Rectal smooth muscle tissue (tissue), 1 donor: ENCODE measurements around the gene GNAI1.

ENCODE experiments used
- H3K27ac ChIP-seq: one replicate; pipeline ENCODE4 v1.7.0; 2013; ENCODE audit warnings: low read depth, low read length, inconsistent platforms
- H3K27me3 ChIP-seq: one replicate; pipeline ENCODE4 v1.7.0; 2013; ENCODE audit warnings: low read length; ENCODE audit not compliant: control insufficient read depth, insufficient read depth
- H3K36me3 ChIP-seq: one replicate; pipeline ENCODE4 v1.7.0; 2013; ENCODE audit warnings: low read length; ENCODE audit not compliant: control insufficient read depth, insufficient read depth
- H3K4me1 ChIP-seq: one replicate; pipeline ENCODE4 v1.7.0; 2013; ENCODE audit warnings: low read length; ENCODE audit not compliant: control insufficient read depth, insufficient read depth
- H3K4me3 ChIP-seq: one replicate; pipeline ENCODE4 v1.7.0; 2013; ENCODE audit warnings: low read length
- H3K9ac ChIP-seq: one replicate; pipeline ENCODE4 v1.7.0; 2013; ENCODE audit warnings: low read length

The GNAI1 gene

GRCh38 chr7:80232979-80233724, 98.5 kb downstream of the GNAI1 start:
- H3K27me3 ChIP-seq: no peaks in the 10 kb centered on the region
- H3K36me3 ChIP-seq: no peaks in the 10 kb centered on the region
- no peak overlapping the region for H3K27ac ChIP-seq
- H3K4me1 ChIP-seq: no peaks in the 10 kb centered on the region
- H3K4me3 ChIP-seq: no peak overlapping the region
- H3K9ac ChIP-seq: no peak overlapping the region

DNA sequence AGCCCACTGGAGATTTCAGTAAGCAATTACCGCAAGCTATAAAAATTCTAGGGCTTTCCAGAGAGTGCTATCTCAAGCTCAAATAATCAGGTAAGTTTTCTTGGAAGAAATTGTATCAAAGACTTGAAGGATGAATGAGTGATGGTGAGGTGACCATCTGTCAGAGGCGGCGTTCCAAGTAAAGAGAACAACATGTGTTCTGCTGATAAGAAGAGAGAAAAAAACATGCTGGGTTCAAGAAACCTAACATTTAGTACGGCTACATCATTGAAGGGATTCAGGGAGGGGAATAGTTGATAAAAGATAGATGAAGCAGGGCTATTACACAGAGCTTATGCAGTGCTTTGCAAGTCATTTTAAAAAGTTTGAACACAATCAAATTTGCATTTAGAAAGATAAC, 100.7 kb downstream of the GNAI1 start:
- H3K9ac ChIP-seq: no peak overlapping the region
- no peaks in the 10 kb centered on the region for H3K27me3 ChIP-seq
- H3K27ac ChIP-seq: no peak overlapping the region
- H3K4me1 ChIP-seq: no peaks in the 10 kb centered on the region
- no peak overlapping the region for H3K4me3 ChIP-seq
- no peaks in the 10 kb centered on the region for H3K36me3 ChIP-seq

GRCh38 chr7:80236681-80237080, 102.0 kb downstream of the GNAI1 start:
- Histone ChIP-seq H3K27me3 (no peaks in the 10 kb centered on the region), H3K27ac (no peak overlapping the region), H3K36me3 (no peaks in the 10 kb centered on the region), H3K4me1 (no peaks in the 10 kb centered on the region), H3K4me3 (no peak overlapping the region), H3K9ac (no peak overlapping the region)

DNA sequence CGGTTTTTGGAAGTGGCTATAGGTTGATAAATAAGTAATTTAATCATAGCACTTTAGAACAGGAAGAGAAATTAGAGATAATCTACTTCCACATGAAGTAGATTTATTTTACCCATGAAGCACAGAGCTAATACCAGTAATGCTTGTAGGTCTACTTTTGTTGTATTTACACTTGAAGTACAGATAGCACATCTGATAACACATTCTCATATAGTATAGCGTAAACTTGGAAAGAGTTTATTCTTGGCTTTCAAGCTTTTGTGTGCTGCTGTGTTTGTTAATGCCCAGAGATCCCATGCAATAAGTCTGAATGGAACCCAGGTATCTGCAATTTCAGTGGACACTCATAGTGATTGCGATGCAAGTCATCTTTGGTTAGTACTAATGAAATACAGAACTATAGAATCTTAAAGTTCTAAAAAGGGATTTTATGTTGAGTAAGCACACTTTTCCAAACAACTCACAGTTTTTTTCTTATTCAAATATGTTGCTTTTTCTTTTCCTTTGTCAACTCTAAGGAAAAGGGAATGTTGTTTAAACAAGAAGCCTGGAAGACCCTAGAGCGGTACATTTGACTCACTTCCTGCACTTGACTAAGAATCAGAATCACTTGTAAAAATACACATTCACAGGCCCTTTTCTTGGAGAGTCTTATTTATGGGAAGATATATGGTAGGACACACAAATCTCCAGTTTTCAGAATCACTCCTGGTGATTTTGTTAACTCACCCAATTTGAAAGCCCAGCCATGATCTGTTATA, 105.8 kb downstream of the GNAI1 start:
- no peak overlapping the region for H3K27ac ChIP-seq
- H3K9ac ChIP-seq: no peak overlapping the region
- no peaks in the 10 kb centered on the region for H3K36me3 ChIP-seq
- H3K4me3 ChIP-seq: no peak overlapping the region
- no peaks in the 10 kb centered on the region for H3K4me1 ChIP-seq
- no peaks in the 10 kb centered on the region for H3K27me3 ChIP-seq

- Histone ChIP-seq H3K4me1 (no peaks in the 10 kb centered on the region), H3K27ac (no peak overlapping the region), H3K27me3 (no peaks in the 10 kb centered on the region), H3K9ac (no peak overlapping the region), H3K36me3 (no peaks in the 10 kb centered on the region), H3K4me3 (no peak overlapping the region)
These were observed 107.0 kb downstream of the GNAI1 start for GRCh38 chr7:80241671-80242070.

DNA sequence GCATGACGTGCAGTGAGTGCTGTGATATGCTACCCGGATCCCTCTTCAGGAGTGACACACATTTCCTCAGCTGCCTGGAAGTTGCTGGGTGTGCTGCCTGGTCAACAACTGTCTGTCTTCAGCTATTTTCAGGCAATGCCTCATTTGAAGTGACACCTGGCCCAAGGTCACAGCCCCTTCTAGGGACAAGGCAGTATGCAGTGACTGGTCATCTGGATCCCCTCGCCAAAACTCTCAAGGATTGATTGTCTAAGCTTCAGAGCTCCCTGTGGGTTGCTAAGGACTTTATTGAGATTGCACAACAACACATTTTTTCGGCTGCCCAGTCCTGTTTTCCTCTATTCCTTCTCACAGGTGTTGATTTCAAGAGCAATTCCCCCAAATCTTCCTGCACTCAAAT, 108.8 kb downstream of the GNAI1 start:
- no peaks in the 10 kb centered on the region for H3K36me3 ChIP-seq
- H3K27me3 ChIP-seq: no peaks in the 10 kb centered on the region
- no peaks in the 10 kb centered on the region for H3K4me1 ChIP-seq
- no peak overlapping the region for H3K4me3 ChIP-seq
- H3K9ac ChIP-seq: no peak overlapping the region
- no peak overlapping the region for H3K27ac ChIP-seq

- H3K4me1 ChIP-seq: no peaks in the 10 kb centered on the region
- H3K9ac ChIP-seq: no peak overlapping the region
- no peak overlapping the region for H3K27ac ChIP-seq
- no peaks in the 10 kb centered on the region for H3K36me3 ChIP-seq
- no peaks in the 10 kb centered on the region for H3K27me3 ChIP-seq
- no peak overlapping the region for H3K4me3 ChIP-seq
These were observed 109.7 kb downstream of the GNAI1 start for GRCh38 chr7:80244206-80244916.

- Histone ChIP-seq H3K27me3 (no peaks in the 10 kb centered on the region), H3K4me1 (no peaks in the 10 kb centered on the region), H3K27ac (no peak overlapping the region), H3K9ac (no peak overlapping the region), H3K36me3 (no peaks in the 10 kb centered on the region), H3K4me3 (no peak overlapping the region)
These were observed 112.5 kb downstream of the GNAI1 start for GRCh38 chr7:80247144-80247543.

- no peak overlapping the region for H3K27ac ChIP-seq
- H3K36me3 ChIP-seq: no peaks in the 10 kb centered on the region
- H3K4me1 ChIP-seq: no peaks in the 10 kb centered on the region
- H3K27me3 ChIP-seq: no peaks in the 10 kb centered on the region
- no peak overlapping the region for H3K9ac ChIP-seq
- no peak overlapping the region for H3K4me3 ChIP-seq
These were observed 113.3 kb downstream of the GNAI1 start for GRCh38 chr7:80247891-80248290.

DNA sequence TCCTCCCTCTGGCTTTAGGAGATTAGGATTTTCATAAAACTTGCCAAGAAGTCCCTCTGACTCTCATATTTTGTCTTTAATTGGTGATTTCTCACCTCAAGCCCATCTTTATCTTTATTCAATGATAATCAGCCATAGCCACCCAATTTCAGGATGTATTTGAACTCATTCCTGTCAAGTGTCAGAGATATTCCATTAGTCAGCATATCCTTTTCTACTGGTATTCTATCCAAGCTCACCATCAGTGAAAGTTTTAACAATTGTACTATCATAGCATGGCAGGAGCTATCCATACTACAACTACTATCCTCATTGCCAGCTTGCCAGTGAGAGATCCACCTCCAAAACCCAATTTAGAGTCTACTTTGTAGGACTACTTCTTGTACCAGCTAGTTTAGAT, 114.6 kb downstream of the GNAI1 start:
- no peak overlapping the region for H3K9ac ChIP-seq
- H3K27me3 ChIP-seq: no peaks in the 10 kb centered on the region
- no peaks in the 10 kb centered on the region for H3K4me1 ChIP-seq
- H3K27ac ChIP-seq: no peak overlapping the region
- no peaks in the 10 kb centered on the region for H3K36me3 ChIP-seq
- no peak overlapping the region for H3K4me3 ChIP-seq

DNA sequence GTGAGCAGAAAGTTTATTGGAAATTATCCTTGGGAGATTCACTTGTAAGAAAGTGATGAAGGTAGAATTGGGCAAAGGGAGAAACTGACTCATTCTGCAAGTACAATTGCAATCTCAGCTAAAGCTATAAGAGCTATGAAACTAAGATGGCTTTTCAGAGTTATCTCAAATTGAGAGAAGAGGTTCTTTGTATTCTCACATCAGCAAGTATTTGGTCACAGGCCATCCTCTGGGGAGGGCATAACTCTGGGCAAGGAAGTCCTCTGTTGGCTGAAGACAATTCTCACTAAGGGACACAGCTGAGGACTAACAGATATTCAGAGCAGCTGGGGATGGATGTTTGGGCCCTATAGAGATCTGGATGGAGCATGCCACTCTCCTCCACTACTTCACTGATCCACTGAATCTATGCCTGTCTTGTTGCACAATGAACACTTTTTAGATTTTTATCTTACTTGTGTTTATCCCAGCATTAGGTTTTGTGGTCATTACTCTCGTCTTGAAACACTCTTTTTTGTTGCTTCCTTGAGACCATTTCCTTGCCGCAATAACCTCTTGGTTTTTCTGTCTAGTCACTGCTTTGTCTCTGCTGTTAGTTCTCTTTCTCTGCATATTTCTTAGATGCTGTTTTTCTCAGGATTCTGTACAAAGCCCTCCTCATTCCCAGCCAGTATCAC, 115.1 kb downstream of the GNAI1 start:
- Histone ChIP-seq H3K27ac (no peak overlapping the region), H3K4me3 (no peak overlapping the region), H3K36me3 (no peaks in the 10 kb centered on the region), H3K4me1 (no peaks in the 10 kb centered on the region), H3K9ac (no peak overlapping the region), H3K27me3 (no peaks in the 10 kb centered on the region)

DNA sequence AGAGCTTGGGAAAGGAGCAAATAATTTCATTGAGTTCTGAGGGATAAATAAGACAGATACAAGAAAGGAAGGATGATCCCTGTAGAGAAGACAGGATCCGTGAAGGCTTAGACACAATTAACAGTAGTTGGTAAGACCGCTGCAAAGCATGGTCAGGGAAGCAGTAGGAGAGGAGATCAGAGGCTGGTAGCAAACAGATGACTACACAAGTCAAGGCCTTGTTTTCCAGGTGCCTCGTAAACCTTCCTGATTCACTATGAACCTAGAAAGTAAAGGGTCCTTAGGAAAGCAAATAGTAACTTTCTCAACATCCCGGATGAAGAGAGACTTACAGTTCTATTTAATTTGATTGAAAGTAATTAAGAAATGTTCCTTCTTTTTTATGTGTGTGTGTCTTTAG, 118.6 kb downstream of the GNAI1 start:
- H3K4me3 ChIP-seq: no peak overlapping the region

More for the DNA sequence above, 118.6 kb downstream of the GNAI1 start:
- Histone ChIP-seq H3K27ac (no peak overlapping the region), H3K27me3 (no peaks in the 10 kb centered on the region), H3K4me1 (peaks cover 2% of the 10 kb centered on the region), H3K9ac (no peak overlapping the region), H3K36me3 (no peaks in the 10 kb centered on the region)
